ENCODE results near the gene LAPTM4A.
"Not testable (repeated sequence)": the region's sequence is repeated elsewhere in the genome, so short reads cannot be mapped to it uniquely, and the experiment has no call there.

LAPTM4A gene

DNA sequence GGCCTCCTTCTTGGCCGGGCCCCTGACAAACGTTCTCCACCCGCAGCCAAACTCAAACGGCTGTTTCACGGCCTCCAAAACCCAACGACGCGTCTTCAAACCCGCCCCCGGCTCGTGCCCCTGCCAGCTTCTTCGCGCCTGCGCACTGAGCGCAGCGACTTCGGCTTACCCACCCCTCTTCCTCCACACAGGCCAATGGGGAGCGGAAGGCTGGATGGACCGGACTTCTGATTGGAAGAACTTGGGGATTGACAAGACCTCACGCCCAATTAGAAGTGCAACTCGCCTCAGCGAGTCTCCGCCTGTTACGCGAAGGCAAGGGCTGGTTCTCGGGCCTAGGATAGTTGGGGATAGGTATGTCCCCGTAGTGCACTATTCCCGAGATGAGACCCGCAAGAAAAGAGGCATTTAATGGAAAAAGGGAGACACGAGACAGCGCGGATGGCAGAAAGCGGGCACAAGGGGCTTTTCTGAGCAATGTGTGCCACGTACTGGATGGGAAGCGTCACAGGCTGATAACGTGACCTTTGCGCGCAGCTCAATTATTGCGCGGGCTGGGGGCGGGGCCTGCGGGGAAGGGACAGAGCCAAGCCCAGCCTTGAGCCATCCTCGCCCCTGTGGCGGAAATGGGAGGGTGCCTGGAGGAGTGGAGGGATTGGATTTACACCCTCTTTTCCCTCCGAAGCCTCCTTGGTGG is at the start of gene LAPTM4A:
Gene LAPTM4A, minus strand, starts transcription at position 97 of the 697 bp plus-strand sequence. CDS start 108 bp downstream, outside the sequence.
- peak; percentile 99 for DNase-seq (ENCODE audit: low read depth, low spot score)

GRCh38 chr2:20100711-20101110 is 49.3 kb upstream of the LAPTM4A start:
- DNase-seq (ENCODE audit: low read depth, low spot score): no peak

DNA sequence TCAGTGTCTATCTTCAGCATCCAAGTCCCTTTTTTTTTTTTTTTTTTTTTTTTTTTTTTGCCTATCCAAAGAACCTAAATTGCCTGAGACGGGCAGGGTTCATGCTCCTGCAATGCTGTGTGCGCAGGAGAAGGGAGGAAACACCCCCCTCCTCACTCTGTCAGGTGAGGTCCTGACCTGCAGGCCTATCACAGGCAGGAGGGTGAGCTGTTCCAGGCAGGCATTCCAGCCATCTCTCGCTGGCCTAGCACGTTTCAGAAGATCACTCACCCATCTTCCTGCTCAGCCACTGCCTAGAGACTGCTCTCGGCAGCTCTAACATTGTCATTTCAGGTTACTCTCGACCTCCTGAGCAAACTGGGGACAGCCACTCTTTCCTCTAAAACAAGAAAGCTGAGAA is 48.4 kb upstream of the LAPTM4A start:
- DNase-seq (ENCODE audit: low read depth, low spot score): peak; percentile 36

- peak; percentile 97 for DNase-seq (ENCODE audit: low read depth, low spot score)
These were observed 46.7 kb upstream of the LAPTM4A start for GRCh38 chr2:20097889-20098714.

DNA sequence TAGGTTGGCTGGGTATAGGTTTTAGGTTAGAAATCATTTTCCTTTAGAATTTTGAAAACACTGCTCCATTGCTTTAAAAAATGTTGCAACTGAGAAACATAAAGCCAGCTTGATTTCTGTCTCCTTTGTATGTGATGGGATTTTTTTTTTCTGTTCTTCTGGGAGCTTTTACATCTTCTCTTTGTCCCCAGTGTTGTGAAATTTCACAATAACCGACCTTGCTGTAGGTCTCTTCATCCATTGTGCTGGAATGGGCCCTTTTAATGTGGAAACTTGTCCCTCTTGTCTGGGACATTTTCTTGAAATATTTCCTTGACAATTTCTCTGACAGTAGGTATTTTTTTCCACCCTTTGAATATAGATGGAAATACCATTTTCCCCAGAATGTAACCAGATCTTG is 44.0 kb upstream of the LAPTM4A start:
- DNase-seq (ENCODE audit: low read depth, low spot score): no peak

DNA sequence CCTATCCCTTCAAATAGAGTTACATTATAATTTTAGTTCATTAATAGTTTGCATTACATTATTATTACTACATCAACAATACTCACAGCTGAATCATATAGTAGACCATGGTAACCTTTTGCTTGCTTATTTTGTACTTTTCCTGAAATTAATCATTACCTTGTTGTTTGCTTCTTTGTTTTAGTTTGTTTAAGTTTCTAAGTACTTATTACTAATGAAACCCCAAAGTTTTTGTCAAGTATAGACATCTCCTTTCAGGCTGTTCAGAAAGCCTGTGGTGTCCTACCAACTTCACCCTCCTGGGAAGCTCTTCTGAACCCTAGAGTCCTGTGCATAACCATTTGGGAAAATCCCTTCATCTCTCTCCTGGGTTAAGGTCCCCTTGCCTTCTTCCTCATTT is 43.5 kb upstream of the LAPTM4A start:
- no peak for DNase-seq (ENCODE audit: low read depth, low spot score)

GRCh38 chr2:20094142-20094755 is 42.8 kb upstream of the LAPTM4A start:
- no peak for DNase-seq (ENCODE audit: low read depth, low spot score)

DNA sequence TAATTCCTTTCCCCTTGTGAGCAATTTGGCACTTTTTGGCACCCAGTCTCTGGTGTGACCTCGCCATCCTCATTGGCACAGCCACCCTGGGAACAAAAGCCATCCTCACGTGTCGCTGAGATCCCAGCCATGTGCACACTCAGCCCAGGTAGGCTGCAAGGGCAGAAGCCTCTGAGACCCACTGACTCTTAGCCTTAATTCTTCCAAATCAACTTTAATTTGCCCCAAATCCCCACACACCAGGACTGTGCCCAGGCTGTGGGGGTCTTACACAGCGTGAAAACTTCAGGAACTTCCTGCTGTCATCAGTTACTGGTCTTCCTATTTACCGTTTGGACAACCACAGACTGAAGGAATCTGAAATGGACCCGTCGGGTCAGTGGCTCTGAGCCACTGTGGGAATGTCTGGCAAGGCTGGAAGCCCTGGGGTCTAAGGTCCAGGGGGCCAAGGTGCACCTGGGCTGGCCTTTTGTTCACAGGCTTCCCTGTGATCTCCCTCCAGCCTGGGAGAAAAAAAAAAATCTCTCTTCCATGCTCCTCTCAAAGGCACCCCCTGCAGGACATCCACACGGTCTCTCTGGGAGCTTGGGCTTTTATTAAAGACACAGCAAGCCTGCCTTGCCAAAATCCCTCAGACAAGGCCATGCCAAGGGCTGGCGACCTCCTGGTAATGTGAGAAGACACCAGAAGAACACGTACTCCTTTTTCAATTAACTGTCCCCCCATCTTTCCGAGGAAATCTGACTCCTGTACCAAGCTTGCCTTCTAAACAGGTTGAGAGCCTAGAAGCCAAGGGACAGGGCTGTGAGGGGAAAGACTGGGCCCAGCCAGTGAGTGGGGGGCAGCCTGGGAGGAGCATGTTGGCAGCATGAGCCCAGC is 42.1 kb upstream of the LAPTM4A start:
- DNase-seq (ENCODE audit: low read depth, low spot score): peak; percentile 87

DNA sequence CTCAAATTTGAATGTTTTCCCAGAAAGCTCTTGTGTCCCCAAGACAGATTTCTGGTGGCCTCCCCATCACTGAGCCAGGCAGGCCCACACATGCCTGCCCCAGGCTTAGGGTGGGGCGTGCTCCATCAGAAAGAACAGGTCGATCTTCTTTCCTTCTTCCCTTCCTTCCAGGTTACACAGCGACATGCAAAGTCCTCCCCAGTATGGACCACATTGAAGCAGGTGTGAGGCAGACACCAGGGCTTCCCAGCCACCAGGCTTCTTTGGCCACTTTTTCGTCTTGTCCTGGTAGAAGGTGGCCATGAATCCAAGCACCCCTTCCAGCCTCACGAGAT is 41.4 kb upstream of the LAPTM4A start:
- no peak for DNase-seq (ENCODE audit: low read depth, low spot score)

DNA sequence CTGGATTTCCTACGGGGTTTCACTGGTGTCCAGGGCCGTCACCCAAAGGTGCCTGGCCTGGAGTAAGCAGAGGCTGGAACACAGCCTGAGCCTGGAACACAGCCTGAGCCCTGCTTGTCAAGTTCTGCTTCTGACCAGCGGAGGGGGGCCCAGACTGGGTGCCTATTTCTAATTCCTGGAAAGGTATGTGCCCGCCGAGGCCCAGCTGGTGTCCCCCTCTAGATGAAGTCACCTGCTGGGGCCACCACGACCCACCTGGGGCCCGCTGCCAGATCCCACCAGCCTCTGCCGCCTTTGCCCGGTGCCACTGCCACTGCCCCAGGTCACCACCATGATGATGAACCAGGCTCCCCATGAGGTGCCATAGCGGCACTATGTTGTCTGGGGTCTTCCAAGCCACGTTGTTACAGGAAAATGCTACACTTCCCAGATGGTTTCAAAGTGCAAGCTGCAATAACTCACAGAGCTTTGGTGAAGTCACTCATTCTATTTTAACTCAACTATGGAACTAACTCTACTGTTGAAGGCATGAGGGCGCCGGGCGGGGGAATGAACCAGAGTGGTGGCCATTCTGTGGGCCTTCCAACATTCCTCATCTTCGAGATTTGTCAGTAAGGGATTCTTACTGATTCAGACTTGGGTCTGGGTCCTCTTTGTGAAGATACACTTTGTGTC is 40.9 kb upstream of the LAPTM4A start:
- no peak for DNase-seq (ENCODE audit: low read depth, low spot score)

GRCh38 chr2:20091305-20091991 is 40.0 kb upstream of the LAPTM4A start:
- DNase-seq (ENCODE audit: low read depth, low spot score): no peak

DNA sequence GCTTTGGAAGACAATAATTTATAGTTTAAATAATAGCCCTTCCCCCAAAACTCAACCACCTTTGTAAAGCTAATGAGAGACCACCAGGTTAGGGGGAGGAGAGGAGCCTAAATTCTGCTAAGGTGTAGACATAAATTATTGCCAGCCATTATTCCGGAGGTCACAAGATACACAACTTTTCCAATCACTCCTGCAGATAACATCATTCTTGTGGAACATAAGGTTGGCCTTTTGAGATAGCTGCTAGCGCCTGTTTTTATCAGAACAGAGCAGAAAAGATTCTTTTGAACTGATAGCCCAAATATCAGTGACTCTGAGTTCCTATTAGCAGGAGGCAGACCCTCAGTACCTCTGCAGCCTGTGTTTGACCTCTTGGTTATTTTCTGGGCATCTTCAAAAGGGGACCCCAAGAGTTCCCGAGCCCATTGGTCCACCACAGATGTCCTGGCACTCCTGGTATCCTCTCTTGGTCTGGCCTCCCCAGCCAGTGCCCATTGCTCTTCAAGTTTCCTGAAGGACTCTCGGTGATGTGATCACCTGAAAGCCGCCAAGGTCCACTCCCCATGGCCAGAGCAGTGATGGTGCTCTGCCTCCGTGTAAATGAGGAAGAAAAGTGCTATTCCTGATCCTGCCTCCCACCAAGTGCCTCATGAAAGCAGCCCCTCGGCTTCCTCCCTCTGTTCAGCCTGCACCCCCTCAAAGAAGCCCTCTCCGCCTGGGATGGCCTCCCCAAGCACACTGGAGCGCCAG is 38.5 kb upstream of the LAPTM4A start:
- DNase-seq (ENCODE audit: low read depth, low spot score): no peak

GRCh38 chr2:20085909-20086308 is 34.5 kb upstream of the LAPTM4A start:
- not testable (repeated sequence) for DNase-seq (ENCODE audit: low read depth, low spot score)

DNA sequence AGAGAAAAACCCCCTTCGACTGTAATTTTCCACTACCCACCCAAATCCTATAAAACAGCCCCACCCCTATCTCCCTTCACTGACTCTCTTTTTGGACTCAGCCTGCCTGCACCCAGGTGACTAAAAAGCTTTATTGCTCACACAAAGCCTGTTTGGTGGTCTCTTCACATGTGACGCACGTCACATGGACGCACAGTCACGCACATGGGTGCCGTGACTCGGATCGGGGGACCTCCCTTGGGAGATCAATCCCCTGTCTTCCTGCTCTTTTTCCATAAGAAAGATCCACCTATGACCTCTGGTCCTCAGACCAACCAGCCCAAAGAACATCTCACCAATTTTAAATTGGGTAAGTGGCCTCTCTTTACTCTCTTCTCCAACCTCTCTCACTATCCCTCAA is 31.4 kb upstream of the LAPTM4A start:
- DNase-seq (ENCODE audit: low read depth, low spot score): not testable (repeated sequence)

GRCh38 chr2:20081841-20082240 is 30.4 kb upstream of the LAPTM4A start:
- DNase-seq (ENCODE audit: low read depth, low spot score): no peak

GRCh38 chr2:20080839-20081415 is 29.5 kb upstream of the LAPTM4A start:
- peak; percentile 90 for DNase-seq (ENCODE audit: low read depth, low spot score)

DNA sequence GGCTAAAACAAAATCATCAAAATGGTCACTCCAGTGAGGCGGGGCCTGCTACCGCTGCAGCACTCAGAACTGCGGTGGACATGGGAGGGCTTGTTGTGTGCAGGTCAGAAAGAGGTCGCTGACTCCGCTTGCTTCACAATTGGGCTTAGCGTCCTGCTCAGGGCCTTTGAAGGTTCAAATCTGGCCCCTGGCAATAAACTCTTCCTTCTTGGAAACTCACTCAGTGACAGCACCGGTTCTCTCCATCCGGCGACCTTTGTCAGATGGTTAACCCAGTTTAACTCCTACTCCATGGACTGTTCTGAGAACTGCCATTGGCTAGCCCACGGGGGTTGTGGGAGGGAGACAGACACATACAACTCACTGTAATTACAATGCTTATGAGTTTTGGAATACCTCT is 29.0 kb upstream of the LAPTM4A start:
- DNase-seq (ENCODE audit: low read depth, low spot score): peak; percentile 75

DNA sequence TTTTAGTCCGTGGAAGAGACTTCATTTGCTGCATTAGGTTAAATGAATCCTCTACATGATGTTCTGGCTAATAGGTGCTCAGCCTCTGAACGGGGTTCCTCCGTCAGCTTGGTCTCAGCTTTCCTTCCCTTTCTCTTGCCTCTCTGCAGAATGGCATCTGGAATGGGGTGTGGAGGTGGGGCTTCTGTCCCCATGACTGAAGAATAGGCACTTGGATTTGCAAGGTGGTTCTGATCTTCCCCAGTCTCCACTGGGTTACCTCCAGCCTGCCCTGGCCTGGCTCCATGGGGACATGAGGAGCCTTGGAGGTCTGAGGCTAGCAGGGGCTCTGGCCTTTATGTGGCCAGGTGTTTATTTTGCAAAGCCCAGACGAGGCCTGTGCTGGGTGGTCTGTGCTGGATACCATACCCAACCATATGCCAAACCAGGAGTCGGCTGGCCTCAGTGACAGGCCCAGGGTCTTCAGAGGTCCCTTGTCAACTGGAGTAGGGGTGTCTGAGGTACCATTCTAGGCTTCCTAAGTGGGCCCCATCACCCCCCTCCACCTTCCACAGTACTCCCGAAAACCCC is 28.2 kb upstream of the LAPTM4A start:
- no peak for DNase-seq (ENCODE audit: low read depth, low spot score)

DNA sequence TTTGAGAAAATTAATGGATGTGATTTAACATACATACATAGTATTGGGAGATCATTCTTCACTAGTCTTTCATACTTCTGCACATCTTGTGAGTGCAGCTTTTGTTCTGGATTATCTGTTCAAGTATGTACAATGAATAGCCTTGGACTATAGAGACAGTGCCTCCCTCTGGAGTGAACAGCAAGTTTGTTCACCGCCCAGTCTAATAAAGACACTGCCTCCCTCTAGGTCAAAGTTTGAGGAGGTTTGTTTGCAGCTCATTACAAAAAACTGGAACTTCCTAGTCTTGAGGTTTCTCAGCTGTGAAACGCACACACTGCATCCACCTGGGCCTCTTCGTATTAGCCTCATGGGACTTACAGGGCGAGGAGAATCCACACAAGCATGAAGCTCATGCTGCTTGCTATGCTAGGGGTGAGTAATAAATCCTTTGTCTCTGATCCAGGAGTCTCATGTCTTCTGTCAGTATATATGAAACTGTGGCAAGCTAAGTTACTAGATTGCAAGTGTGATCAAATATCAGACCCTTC is 26.0 kb upstream of the LAPTM4A start:
- no peak for DNase-seq (ENCODE audit: low read depth, low spot score)

All from ELF-1 (cell line).